Measurements from ENCODE around the gene ABTB2.

The ABTB2 gene

DNA sequence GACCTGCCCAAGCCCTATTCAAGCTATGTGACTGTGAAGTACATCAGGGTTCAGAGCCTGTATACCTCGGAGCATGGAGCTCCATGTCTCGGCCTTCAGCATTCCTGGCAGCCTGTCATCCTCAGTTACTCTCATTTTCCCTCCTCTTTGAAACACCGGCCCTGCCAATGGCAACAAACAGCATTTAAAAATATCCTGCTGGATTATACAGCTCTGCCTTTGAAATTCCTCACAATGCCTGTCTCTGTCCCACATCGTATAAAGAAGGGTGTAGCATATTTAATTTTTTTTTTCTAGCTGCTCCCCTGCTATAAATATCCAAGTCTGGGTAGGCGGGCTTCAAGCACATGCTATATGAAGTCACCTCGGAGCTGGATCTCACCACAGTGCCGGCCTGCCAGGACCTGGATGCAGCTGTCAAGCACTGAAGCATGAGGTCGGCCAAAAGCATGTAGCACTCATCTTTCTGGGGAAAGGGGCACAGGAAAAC is 11.8 kb downstream of the ABTB2 start:
- POLR2A ChIA-PET: no interaction called here
- DNase-seq (ENCODE audit: extremely low spot score): no peak
- CTCF ChIA-PET: interaction anchor here (0.9 to 2.8 kb wide), 5 partner anchors 12 to 488 kb away, joined by 3 to 8 read pairs (median 6); partner anchors contain the start of gene ABTB2
- TF ChIP-seq, protein P1, sequence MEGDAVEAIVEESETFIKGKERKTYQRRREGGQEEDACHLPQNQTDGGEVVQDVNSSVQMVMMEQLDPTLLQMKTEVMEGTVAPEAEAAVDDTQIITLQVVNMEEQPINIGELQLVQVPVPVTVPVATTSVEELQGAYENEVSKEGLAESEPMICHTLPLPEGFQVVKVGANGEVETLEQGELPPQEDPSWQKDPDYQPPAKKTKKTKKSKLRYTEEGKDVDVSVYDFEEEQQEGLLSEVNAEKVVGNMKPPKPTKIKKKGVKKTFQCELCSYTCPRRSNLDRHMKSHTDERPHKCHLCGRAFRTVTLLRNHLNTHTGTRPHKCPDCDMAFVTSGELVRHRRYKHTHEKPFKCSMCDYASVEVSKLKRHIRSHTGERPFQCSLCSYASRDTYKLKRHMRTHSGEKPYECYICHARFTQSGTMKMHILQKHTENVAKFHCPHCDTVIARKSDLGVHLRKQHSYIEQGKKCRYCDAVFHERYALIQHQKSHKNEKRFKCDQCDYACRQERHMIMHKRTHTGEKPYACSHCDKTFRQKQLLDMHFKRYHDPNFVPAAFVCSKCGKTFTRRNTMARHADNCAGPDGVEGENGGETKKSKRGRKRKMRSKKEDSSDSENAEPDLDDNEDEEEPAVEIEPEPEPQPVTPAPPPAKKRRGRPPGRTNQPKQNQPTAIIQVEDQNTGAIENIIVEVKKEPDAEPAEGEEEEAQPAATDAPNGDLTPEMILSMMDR (IDR thresholded peaks at IDR 0.05; ENCODE audit: control extremely low read depth, extremely low read depth, low read depth, missing control alignments): no peak

DNA sequence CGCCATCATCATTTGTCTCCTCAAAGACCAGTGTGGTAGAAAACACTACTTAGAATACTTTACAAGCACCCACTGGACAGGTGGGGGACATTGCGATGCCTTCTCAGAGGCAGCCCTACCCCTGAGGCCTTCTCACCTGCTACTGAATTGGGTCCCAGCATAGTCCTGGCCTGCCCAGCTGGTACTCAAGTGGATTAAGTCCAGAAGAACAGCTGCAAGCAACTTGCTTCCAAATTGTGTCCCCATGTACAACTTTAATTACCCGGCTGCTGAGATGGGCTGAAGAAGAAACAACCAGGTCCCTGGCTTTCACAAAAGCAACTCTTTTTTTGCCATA is 12.3 kb downstream of the ABTB2 start:
- no peak for DNase-seq (ENCODE audit: extremely low spot score)
- ChIA-PET POLR2A (no interaction called here), CTCF (interaction anchor here (2.3 kb wide), 1 partner anchor 12 kb away, joined by 8 read pairs; the partner anchor contains the start of gene ABTB2)
- TF ChIP-seq, protein P1 (IDR thresholded peaks at IDR 0.05; ENCODE audit: control extremely low read depth, extremely low read depth, low read depth, missing control alignments): no peak

DNA sequence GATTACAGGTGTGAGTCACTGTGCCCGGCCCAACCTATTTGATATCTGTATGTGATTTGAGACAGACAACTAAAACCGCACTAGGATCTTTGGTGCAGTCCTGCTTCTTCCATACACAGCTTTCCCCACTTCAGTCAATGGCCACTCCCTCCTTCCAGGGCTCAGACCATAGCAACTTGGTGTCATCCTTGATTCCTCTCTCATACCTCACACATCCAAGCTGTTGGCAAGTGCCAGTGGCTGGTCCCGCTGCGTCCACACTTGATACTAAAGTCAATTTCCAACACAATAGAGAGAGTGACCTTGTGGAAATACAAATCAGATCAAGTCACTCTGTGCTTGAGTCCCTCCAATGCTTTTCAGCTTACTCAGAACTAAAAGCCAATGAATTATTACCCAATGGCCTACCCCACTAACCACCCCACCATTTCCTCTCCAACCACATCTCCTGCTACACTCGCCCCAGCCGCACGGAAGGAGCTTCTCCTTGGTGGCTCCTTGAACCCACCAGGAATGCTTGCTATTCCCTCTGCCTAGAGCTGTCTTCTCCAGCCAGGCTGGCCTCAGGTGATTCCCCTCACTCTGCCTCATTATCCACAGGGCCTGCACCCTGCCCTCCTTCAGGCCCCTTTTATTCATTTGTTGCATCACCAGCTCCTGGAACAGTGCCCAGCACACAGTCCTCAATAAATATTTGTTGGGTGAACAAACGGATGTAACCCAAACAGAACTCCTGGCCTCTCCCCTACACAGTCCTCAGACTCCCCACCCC is 12.9 kb downstream of the ABTB2 start:
- CTCF ChIA-PET: interaction anchor here (2.1 to 2.3 kb wide), 2 partner anchors 13 to 170 kb away, joined by 5 to 8 read pairs; partner anchors contain the start of gene ABTB2
- POLR2A ChIA-PET: no interaction called here
- DNase-seq (ENCODE audit: extremely low spot score): no peak

DNA sequence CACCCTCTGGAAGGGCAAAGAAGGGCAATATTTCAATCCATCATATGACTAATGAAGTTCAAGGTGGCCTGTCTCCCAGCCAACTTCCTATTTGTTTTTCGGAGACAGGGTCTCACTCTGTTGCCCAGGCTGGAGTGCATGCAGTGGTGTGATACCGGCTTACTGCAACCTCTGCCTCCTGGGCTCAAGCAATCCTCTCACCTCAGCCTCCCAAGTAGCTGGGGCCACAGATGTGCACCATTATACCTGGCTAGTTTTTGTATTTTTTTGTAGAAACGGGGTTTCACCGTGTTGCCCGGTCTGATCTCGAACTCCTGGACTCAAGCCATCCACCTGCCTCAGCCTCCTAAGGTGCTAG is 13.4 kb downstream of the ABTB2 start:
- TF ChIP-seq, protein P1 (IDR thresholded peaks at IDR 0.05; ENCODE audit: control extremely low read depth, extremely low read depth, low read depth, missing control alignments): no peak
- ChIA-PET CTCF (interaction anchor here (2.1 to 2.3 kb wide), 3 partner anchors 11 to 170 kb away, joined by 5 to 10 read pairs (median 8); partner anchors contain the start of gene ABTB2), POLR2A (no interaction called here)
- DNase-seq (ENCODE audit: extremely low spot score): no peak

More for the DNA sequence above, 12.9 kb downstream of the ABTB2 start:
- TF ChIP-seq, protein P1 (IDR thresholded peaks at IDR 0.05; ENCODE audit: control extremely low read depth, extremely low read depth, low read depth, missing control alignments): no peak

DNA sequence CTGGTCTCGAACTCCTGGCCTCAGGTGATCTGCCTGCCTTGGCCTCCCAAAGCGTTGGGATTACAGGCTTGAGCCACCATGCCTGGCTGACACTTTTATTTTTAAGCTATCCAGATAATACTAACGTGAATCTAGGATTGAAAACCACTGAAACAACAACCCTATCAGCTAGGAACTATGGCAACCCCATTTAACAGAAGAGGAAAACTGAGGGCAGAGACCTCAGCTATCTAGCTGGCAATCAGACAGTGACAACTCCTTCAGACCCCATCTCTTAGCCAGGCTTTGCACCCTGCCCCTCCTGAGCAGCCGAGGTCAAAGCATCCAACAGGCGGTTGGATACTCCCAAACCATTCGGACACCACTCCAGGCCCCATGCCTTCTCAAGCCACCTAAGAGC is 14.1 kb downstream of the ABTB2 start:
- CTCF ChIA-PET: interaction anchor here (0.9 to 2.2 kb wide), 4 partner anchors 11 to 169 kb away, joined by 3 to 10 read pairs (median 4); no protein-coding TSS in a partner anchor
- TF ChIP-seq, protein P1 (IDR thresholded peaks at IDR 0.05; ENCODE audit: control extremely low read depth, extremely low read depth, low read depth, missing control alignments): no peak
- no peak for DNase-seq (ENCODE audit: extremely low spot score)
- POLR2A ChIA-PET: no interaction called here

DNA sequence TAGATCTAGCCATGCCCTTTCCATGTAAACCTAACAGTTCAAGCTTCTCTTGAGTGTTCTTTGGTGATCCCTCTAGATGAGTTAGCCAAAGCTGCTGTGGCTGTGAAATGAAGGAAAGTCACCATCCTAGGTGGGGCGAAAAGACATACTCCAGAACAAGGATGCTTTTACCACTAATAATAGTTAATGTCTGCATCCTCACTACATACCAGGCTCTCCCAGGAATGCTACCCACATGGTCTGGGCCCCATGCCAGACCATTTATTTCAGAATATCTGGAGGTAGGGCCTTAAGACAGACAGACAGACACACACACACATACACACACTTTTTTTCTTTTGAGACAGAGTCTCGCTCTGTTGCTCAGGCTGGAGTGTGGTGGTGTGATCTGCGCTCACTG is 14.7 kb downstream of the ABTB2 start:
- TF ChIP-seq, protein P1 (IDR thresholded peaks at IDR 0.05; ENCODE audit: control extremely low read depth, extremely low read depth, low read depth, missing control alignments): no peak
- POLR2A ChIA-PET: no interaction called here
- CTCF ChIA-PET: interaction anchor here (0.9 to 2.2 kb wide), 4 partner anchors 12 to 169 kb away, joined by 3 to 10 read pairs (median 4); no protein-coding TSS in a partner anchor
- no peak for DNase-seq (ENCODE audit: extremely low spot score)
